ENCODE results near the gene CXCR1.
A peak's percentile ranks its signal among the peaks of the same experiment; 100 is the strongest.
"Not testable (repeated sequence)": the region's sequence is repeated elsewhere in the genome, so short reads cannot be mapped to it uniquely, and the experiment has no call there.

Gene CXCR1

DNA sequence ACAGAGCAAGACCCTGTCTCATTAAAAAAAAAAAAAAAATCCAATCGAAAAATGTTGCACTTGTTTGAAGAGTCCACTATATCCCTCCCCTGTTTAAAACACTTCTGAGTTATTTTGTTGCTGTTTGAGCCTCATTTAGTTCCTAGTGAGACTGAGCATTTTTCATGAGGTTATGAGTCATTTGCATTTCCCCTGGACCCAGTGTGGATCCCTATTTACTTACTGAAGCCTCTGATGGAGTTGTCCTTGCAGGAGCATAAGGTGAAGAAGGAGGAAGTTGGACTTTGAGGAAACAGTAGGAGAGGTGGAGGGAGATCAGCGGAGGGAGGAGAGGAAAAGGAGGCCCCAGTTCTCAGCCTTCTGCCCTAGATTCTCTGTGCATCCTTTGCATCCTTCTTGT, 5.1 kb downstream of the CXCR1 start:
- no peak for DNase-seq (ENCODE audit: low spot score)

DNA sequence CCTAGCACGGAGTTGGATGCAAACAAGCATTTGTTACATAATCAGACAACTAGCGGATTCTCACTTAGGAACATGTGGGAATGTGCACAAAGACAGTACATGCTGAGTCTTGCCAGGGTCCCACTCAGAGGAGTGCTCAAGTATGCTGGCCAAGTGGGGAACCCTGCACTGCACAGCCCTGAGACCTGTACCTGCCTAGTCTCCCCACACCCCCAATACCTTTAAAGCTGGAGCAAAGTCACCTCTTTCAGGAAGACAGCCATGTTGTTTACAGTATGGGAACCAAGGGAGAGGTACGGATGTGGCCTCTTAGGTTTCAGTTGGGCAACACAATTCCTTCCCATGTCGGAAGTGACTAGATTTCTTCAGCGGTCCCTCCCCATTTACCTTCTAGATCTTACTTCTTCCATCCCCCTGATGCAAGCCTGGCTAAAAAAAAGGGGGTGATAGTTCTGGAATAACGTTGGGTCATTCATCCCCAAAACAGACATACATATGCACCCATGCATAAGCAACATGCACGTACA, 10.7 kb downstream of the CXCR1 start:
- DNase-seq (ENCODE audit: low spot score): no peak

DNA sequence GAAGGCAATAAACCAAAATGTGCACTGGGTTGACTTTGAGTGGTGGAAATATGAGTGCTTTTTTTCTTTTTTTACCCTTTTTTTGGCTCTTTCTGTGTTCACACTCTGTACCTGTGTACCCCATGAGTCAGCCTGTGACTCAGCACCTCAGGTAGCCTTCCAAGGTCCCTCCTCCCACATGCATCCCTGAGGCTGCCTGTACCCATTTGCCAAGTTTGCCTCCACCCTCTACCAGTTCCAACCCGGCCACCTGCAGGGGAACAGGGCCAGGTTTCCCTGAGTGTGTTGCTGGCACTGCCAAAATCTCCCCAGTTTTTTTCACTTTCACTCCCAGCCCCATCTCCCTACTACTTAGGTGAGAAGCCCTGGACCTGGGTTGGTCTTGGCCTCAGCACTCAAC, 14.0 kb downstream of the CXCR1 start:
- no peak for DNase-seq (ENCODE audit: low spot score)

DNA sequence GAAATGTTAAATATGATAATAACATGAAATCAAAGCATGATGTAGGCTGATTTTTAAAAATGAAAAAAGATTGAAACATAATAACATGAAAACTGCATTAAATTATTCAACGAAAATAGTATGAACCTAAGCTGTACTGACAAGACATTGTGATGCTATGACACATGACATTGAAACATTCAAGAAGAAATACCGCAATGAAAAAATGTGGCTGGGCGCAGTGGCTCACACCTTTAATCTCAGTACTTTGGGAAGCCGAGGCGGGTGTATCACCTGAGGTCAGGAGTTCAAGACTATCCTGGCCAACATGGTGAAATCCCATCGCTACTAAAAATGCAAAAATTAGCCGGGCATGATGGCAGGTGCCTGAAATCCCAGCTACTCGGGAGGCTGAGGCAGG, 14.6 kb downstream of the CXCR1 start:
- DNase-seq (ENCODE audit: low spot score): no peak

DNA sequence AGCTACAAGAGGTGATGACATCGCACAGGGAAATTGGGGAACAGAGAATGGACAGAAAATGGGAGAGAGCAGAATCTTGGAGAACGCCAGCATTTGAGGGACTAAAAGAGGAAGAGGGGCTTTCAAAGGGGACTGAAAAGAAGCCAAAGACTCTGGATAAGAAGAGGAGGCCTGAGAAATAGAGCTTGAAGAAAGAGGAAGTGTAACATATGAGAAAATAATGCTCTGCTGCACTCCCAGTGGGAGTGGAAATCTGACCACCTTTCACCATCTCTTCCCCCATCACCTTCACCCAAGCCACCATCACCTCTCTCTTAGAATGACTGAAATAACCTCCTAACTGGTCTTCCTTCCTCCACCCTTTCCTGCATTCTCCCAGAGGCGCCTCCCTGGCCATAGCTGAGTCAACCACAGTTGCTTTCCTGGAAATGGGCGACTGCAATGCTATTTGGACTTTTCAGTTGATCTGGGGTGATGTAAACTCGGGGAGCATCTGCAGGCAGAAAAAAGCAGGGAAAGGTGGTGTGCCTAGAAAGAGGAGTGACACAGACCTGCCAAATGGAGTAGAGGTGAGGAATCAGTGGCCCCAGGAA, 16.8 kb downstream of the CXCR1 start:
- no peak for DNase-seq (ENCODE audit: low spot score)

DNA sequence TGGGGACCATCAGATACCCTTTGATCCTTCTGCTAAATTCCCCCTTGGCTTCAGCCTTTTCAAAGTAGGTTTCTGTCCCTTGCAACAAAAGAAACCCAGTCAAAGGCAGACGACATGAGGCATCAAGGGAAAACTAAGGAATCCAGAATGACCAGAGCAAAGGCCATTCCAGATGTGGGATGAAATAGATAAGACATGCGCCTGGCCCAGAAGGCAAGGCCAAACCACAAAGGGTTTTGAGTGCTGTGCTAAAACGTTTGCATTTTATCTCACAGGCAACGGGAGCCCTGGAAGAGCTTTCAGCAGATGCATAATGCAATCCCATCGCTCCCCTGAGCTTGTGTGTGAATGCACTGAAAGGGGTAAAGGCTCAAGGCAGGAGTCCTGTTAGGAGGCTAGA, 17.7 kb downstream of the CXCR1 start:
- no peak for DNase-seq (ENCODE audit: low spot score)

DNA sequence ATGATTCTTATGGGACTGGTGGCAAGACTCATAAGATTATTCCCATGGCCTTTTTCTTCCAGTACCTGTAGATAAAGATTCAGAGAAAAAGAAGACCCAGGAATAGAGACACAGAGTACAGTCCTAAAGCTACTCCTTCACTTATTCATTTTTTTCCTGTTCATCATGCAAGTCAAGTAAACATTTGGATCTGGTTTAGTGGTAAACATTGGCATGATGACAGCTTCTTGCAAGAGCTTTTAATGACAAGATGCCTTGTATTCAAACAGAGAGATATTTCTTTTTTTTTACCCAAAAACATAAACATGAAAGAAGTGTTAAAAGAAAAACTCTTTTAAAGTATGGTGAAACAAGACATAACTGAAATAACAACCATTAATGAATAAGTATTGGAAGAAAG, 20.7 kb downstream of the CXCR1 start:
- no peak for DNase-seq (ENCODE audit: low spot score)

DNA sequence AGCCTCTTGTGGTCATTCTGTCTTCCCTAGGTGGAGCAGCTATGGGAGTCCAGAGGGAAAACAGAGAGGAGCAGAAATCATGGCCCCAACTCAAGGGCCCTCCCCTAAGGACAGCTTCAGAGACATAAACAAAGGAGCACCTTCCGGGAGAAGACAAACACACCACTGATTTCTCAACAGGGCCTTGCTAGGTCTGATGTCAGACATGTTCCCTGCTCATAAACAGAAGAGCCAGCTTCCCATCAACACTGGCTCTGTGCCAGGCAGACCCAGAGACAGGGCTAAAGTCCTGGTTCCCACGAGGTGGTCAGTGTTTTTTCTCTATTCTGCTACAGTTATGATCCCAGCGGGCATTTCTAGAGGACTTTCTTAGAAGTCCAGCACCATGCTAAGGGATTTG, 21.6 kb downstream of the CXCR1 start:
- DNase-seq (ENCODE audit: low spot score): no peak

DNA sequence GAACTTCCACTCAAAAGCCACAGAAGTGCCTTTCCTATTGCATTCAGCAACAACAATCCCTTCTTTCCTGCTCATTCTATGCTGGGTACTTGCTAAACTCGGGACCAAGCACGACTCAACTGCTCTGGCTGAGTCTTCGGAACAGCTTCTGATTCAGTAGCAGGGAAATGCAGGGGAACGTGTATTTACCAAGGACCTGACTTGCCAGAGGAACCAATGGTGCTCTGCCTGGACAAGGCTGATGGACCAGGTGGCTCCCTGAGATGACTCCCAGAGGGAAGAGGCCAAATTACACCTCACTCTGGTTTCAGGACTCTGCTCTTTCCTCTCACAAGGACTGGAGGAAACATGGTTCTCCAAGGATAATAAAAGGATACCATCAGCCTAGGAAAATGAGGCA, 28.7 kb downstream of the CXCR1 start:
- DNase-seq (ENCODE audit: low spot score): no peak

DNA sequence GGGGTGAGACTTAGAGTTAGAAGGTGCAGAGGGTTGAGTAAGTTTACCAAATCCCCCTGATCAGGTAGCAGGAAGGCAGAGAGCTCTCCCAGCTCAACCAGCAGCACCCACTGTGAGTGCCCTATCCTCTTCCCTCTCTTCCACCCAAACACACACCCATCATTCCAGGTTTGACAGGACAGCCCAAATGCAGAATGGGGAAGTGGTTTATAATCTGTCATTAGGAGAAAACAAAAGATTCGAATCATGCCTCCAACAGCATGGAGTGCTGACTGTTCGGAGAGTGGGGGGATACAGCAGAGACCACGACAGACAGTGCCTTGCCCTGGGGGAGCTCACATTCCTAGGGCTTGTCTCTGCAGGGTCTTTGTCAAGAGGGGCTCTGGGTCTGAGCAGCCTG, 29.2 kb downstream of the CXCR1 start:
- DNase-seq (ENCODE audit: low spot score): no peak

DNA sequence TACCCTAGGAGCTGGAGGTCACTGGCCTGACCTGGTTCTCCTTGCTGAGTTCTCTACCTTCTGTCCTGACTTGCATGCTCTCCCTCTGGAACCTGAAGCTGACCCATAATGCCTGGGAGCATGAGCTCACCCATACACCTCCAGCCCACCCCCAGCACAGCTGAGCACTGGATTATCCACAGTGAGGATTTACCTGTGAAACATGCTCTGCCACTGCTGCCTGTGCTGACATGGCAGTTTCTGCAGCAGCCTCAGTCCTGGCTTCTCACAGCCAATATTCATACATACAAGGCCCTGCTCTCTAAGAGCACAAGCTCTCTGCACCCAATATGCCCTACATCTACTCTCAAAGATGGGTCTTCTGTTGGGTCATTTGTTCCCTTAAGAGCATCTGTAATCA, 35.9 kb downstream of the CXCR1 start:
- DNase-seq (ENCODE audit: low spot score): no peak

DNA sequence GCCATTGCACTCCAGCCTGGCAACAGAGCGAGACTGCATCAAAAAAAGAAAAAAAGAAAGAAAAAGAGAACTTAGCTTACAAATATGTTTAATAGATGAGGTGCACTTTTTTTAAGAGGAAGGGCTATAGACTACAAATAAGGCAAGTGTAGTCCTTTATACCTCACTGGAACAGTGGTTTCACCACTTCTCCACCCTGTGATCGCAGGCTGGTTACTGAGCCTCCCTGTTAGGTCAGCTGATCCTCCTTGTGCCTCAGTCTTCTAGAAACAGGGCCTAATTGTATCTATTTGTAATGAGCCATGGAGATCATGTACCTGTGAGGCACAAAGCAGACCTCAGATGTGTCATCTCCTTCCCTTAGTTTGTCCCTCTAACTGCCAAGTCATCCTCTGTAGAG, 36.4 kb downstream of the CXCR1 start:
- no peak for DNase-seq (ENCODE audit: low spot score)

DNA sequence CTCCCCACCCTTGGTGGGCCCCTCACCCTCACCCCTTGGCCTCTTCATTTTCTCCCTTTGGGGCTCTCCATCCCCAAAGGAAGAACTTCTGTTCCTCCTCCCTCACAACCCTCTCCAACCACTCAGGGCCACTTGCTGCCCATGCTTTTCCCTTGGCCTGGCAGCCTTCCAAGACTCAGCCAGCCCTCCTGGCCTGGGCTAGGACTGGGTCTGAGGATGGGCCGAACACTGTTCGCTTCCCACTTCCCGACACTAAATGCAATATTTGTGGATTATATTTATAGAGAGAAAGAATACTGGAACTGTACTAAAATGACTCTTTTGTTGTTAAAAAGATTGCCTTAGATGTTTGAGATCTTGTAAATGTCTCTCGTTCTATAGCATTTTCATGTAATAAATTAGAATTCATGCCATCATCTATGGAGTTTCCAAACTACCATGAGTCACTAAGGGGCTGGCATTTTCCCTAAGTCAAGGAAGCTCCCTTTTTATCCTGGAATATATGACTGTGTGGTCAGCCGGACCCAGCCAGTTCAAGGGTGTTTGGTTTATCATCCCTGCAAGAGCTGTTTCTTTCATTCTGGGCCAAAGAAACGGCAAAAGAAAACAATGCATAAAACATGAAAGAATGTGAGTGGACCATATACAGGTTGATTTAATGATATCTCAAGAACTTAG, 37.2 kb downstream of the CXCR1 start:
- DNase-seq (ENCODE audit: low spot score): no peak

DNA sequence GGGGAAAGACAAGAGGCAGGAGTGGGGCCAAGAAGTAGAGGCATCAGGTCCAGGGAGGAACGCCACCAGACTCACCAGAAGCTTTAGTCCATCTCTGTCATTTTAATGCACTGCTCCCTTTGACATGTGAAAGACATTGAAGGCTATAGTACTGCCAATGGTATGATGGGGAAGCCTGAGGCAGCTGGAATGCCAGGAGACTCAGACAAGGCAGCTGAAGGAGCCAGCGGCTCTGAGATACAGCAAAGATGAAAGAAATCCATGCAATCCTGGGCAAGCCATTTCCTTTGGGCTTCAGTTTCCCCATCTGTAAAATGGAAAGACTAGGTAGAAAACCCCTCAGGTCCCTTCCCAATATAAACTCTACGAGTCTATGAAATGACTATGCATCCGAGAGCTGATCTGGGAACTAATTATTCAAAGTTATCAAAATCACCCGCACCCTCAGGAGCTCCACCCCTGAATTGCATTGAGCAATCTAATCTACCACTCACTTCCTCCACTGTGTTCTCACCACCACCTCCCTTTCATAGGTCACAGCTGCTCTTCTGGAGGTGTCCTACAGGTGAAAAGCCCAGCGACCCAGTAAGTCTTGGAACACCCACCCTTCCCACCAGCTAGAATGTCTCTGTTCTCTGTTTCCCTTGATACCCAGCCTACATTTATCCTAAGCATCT, 37.8 kb downstream of the CXCR1 start:
- DNase-seq (ENCODE audit: low spot score): no peak

DNA sequence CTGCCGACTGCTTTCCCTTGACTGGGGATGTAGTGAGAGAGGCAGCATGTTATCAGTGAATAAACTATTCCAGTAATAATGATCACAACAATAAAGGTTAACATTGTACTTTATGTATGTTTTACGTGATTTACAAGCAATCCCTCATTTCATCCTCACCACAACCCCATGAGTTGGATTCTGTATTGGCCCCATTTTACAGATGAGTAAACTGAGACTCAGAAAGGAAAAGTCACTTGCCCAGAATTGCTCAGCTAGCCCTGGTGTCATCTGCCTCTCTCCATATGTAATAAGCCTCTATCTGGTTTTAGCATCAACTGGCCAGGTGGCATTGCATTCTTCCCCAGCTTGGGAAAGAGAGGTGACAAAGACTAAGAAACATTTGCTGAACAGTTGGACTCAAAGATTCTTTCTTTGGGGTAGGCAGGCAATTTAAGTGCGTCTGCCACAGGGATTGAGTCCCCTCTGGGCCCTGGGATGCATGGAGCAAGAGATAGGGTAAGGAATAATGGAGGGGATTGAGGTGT, 38.8 kb downstream of the CXCR1 start:
- no peak for DNase-seq (ENCODE audit: low spot score)

DNA sequence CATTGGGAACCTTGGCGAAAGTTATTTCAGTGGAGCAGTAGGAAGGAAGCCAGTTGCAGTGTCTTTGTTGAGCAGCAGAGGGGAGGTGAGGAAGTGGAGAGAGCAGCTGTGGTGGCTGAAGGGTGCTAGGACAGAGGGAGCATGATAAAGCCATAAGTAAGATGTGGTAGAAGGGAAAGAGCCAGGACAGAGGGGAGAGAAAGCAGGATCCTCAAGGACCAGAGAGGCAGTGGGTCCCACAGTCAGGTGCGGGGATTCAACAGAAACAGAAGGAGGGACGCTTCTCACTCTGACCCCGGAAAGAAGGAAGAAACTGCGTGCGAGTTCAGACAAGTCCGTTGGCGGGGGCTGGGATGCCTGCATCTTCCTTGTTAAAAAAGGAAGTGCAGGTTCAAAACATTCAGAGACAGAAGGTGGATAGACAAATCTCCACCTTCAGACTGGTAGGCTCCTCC, 41.1 kb downstream of the CXCR1 start, which contains the start of gene CXCR2:
Gene CXCR2 (plus strand): TSS at position 403 of the 455 bp plus-strand sequence. CDS start 8,774 bp downstream, outside the sequence.
- DNase-seq (ENCODE audit: low spot score): peak; percentile 17

DNA sequence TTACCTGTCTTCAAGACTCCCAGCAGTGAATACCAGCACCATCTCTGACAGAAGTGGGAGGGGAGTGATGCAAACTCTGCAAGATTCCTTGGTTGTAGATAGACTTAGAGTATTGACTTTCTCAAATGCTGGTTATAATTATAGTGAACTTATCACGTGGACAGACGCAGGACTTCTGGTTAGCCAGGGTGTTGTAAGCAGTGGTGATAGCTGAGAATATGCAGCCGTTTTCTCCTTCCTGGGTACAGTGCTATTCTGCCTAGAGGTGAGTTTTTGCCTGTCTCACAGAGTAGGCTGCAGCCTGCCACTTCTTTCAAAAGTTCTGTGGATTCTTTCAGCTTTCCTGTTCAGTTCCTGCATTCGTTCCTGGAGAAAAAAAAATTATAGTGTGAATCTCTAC, 41.7 kb downstream of the CXCR1 start:
- DNase-seq (ENCODE audit: low spot score): no peak

DNA sequence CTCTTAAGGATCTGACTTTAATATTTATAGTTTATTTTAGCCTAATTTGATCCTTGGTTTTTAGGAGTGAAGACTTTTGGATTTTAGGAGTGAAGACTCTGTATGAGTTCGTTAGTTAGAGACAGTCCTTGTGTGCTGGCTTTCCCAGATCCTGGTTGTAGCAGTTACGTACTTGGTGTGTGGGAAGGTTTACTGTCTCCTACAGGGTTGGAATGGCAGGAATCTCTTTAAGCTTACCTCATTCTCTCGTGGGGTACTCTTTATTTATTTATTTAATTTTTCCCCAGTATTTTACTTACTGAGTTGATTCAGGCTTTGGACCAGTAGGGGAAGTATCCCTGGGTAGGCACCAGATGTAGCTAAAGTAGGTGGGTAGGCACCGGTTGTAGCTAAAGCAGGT, 42.8 kb downstream of the CXCR1 start:
- DNase-seq (ENCODE audit: low spot score): no peak

DNA sequence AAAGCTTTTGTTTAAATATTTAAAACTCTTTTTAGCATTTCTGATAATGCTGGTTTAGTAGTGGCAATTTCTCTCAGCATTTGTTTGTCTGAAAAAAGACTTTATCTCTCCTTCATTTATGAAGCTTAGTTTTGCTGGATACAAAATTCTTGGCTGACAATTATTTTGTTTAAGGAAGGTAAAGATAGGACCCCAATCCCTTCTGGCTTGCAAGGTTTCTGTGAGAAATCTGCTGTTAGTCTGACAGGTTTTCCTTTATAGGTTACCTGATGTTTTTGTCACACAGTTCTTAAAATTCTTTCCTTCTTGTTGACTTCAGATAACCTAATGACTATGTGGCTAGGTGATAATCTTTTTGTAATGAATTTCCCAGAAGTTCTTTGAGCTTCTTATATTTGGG, 44.5 kb downstream of the CXCR1 start:
- not testable (repeated sequence) for DNase-seq (ENCODE audit: low spot score)

DNA sequence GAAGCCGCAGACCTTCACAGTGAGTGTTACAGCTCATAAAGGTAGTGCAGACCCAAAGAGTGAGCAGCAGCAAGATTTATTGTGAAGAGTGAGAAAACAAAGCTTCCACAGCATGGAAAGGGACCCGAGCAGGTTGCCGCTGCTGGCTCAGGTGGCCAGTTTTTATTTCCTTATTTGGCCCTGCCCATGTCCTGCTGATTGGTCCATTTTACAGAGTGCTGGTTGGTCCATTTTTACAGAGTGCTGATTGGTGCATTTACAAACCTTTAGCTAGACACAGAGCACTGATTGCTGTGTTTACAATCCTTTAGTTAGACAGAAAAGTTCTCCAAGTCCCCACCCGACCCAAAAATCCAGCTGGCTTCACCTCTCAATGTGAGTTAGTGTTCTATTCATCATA, 45.0 kb downstream of the CXCR1 start:
- DNase-seq (ENCODE audit: low spot score): not testable (repeated sequence)

All from globus pallidus (tissue), 1 donor.